A172 (cell line): ENCODE measurements around the gene LAMTOR2. TPM values are rescaled to one million over a fixed set of nuclear protein-coding genes. Genes with fewer than 3 reads are reported as not detected.

Source experiments
- DNase-seq: peaks from one replicate; pipeline ENCODE4 v3.0.0-alpha.2; 2015; ENCODE audit warnings: low spot score
- total RNA-seq: library from RNA; depleted of rRNA; stranded (reverse); fragments of >200 nt; shearing (Covaris generic); gene quantifications from 2 replicates; pipeline ENCODE4 v1.2.3, GENCODE V29; 2014; rRNA removed

Gene LAMTOR2
- total RNA-seq, 1 experiment from 2014 or later, result 179 TPM

DNA sequence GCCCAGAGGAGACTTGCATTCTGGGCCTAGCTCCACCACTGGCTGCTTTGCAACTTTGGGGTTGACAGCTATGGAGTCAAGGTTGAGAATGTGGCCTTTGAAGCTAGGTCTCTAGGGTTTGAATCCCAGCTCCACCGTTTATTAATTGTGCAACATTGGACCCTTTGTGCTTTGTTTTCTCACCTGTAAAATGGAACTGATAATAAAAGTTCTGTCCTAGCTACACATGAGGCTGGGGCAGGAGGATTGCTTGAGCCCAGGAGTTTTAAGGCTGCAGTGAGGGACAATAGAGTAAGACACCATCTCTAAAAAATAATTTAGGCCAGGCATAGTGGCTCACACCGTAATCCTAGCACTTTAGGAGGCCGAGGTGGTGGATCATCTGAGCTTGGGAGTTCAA, 44.7 kb downstream of the LAMTOR2 start:
- no peak for DNase-seq

GRCh38 chr1:156100205-156100995, 45.8 kb downstream of the LAMTOR2 start:
- DNase-seq, result no peak

DNA sequence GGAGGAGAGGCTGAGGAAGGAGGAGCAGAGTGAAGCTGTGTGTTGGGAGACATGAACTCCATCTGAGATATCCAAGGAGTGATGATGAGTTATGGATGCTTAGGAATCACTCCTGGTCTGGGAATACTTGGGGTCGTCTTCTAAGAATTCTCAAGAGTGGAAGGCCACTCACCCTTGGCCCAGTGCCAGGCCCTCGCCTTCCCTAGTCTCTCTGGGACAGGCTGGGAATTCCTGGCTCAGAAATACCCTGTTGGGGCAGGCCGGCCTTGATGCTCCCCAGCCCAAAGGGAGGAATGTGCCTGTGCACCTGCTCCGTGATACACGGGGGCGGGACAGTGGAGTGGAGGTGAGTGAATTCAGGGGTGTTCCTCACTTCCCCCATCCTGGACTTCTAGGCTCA, 47.3 kb downstream of the LAMTOR2 start:
- no peak for DNase-seq

- peak; percentile 81 for DNase-seq
Observed at GRCh38 chr1:156102633-156103511, 48.3 kb downstream of the LAMTOR2 start.

GRCh38 chr1:156103521-156103947, 49.0 kb downstream of the LAMTOR2 start:
- DNase-seq, result peak; percentile 85

- DNase-seq, result peak; percentile 75
Observed at GRCh38 chr1:156104065-156104810, 49.7 kb downstream of the LAMTOR2 start.

GRCh38 chr1:156104861-156105832, 50.6 kb downstream of the LAMTOR2 start:
- no peak for DNase-seq

DNA sequence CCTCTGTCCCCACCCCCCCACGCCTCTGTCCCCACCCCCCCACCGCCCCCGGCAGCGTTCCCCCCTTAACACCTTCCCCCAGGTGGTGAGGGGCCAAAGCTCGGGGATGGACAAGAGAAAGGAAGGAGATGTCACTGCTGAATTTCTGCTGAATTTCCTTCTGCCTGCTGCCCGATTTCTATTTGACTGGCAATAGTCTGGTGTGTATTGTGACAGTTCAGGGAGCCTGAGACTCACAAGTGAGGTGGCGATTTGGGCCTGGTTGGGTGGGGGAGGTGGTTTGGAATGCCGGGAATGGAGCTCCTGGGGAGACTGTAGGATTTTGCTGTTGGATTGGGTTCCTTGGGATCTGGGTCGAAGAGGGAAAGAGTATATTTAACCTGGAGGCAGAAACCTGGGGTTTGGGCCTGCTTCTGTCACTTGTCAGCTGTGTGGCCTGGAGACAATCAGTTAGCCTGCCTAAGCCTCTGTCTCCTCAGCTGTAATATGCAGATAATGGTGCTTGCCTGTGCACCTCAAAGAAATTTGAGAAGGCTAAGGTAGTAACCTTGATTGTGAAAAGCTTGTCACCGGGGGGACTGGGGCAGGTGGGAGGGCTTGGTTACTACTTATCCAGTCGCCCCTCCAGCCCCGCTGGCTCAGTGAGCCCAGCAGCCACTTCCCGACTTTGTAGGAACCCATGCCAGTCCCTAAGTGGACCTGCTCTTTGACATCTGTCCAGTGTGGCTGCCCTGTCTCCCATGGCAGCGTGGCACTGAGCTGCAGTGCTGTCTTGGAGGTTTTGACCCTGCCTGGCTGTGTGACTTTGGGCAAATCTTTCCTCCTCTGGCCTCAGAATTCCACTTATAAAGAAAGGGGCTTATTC, 52.3 kb downstream of the LAMTOR2 start:
- no peak for DNase-seq

DNA sequence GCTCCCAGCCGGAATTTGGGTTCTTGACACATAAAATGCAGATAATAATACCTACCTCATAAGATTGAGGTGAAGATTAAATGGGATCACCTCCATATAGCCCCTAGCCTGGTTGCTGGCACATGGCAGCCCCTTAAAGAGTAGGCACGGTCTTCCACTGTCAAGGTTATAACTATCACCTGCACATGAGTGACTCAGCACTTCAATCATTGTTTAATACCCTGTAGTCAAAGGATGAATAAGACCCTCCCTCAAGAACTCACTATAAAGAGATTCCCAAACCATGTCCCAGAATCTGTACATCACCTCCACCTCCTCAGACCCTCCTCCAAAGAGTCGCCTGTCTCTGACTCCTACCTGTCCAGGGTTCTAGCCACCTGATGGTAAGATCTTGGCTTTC, 53.5 kb downstream of the LAMTOR2 start:
- no peak for DNase-seq

Other genes starting within 250 kb of the LAMTOR2 start
- gene GON4L, start 197.6 kb upstream of the LAMTOR2 start, total RNA-seq, result 26.9 and 29.6 TPM in 2 replicates
- gene SYT11, start 195.2 kb upstream of the LAMTOR2 start, total RNA-seq, result 63.9 and 64.5 TPM in 2 replicates
- gene RIT1, start 143.4 kb upstream of the LAMTOR2 start, total RNA-seq, result 65.1 and 81.9 TPM in 2 replicates
- 52.3 and 53.9 TPM in 2 replicates for gene KHDC4, start 120.4 kb upstream of the LAMTOR2 start, total RNA-seq
- not detected in 2 replicates for gene RXFP4, start 113.1 kb upstream of the LAMTOR2 start, total RNA-seq
- gene ARHGEF2, start 76.2 kb upstream of the LAMTOR2 start, total RNA-seq, result 153 and 155 TPM in 2 replicates
- 573 and 778 TPM in 2 replicates for gene SSR2, start 33.8 kb upstream of the LAMTOR2 start, total RNA-seq
- gene UBQLN4, start 984 bp upstream of the LAMTOR2 start, total RNA-seq, result 35.9 and 37.1 TPM in 2 replicates
- 0.12 TPM in 1 of 2 replicates, not detected in the other for gene RAB25, start 6.4 kb downstream of the LAMTOR2 start, total RNA-seq
- 11.2 and 12.5 TPM in 2 replicates for gene MEX3A, start 27.7 kb downstream of the LAMTOR2 start, total RNA-seq
- gene LMNA, start 59.9 kb downstream of the LAMTOR2 start, total RNA-seq, result 1,695 and 2,065 TPM in 2 replicates
- gene SEMA4A, start 98.8 kb downstream of the LAMTOR2 start, total RNA-seq, result 0.31 TPM in 1 of 2 replicates, not detected in the other
- 25.2 and 35.8 TPM in 2 replicates for gene SLC25A44, start 139.3 kb downstream of the LAMTOR2 start, total RNA-seq
- gene PMF1, start 158.2 kb downstream of the LAMTOR2 start, total RNA-seq, result 184 and 210 TPM in 2 replicates
- 0.34 and 2.3 TPM in 2 replicates for gene BGLAP, start 187.4 kb downstream of the LAMTOR2 start, total RNA-seq
- 2.0 and 3.1 TPM in 2 replicates for gene PAQR6, start 193.3 kb downstream of the LAMTOR2 start, total RNA-seq
- gene SMG5, start 228.0 kb downstream of the LAMTOR2 start, total RNA-seq, result 113 and 116 TPM in 2 replicates
- 7.9 and 8.6 TPM in 2 replicates for gene TMEM79, start 229.5 kb downstream of the LAMTOR2 start, total RNA-seq
- gene GLMP, start 240.9 kb downstream of the LAMTOR2 start, total RNA-seq, result 133 and 135 TPM in 2 replicates
- gene VHLL, start 244.5 kb downstream of the LAMTOR2 start, total RNA-seq, result not detected in 2 replicates